GM12873 (cell line): ENCODE measurements around the gene LAMA3.

Source experiments
- TF ChIP-seq, protein P1 (sequence below): IDR thresholded peaks from 2 replicates; pipeline ENCODE4 v1.5.1; 2012; ENCODE audit warnings: low read depth, mild to moderate bottlenecking, moderate library complexity, low read length, control low read depth; ENCODE audit not compliant: insufficient read depth; ENCODE audit errors: missing control alignments

The LAMA3 gene

DNA sequence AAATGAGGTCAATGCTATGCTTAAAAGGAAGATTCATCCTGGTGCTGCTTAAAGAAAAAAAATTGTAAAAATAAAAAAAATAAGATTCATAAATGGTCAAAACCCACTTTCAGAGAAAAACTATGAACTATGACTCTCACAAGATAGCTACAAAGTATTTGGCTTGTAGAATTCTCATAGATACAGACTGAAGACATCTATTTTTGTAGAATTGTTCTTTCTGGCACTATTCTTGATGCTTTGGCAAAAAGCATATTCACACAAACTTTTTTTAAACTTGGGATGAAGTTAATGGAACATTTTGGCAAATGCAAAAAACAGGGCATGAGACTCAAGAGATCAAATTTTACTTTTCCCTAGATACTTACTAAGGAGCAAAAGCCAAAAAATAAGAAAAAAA lies 14.0 kb upstream of the LAMA3 start:
- TF ChIP-seq, protein P1, sequence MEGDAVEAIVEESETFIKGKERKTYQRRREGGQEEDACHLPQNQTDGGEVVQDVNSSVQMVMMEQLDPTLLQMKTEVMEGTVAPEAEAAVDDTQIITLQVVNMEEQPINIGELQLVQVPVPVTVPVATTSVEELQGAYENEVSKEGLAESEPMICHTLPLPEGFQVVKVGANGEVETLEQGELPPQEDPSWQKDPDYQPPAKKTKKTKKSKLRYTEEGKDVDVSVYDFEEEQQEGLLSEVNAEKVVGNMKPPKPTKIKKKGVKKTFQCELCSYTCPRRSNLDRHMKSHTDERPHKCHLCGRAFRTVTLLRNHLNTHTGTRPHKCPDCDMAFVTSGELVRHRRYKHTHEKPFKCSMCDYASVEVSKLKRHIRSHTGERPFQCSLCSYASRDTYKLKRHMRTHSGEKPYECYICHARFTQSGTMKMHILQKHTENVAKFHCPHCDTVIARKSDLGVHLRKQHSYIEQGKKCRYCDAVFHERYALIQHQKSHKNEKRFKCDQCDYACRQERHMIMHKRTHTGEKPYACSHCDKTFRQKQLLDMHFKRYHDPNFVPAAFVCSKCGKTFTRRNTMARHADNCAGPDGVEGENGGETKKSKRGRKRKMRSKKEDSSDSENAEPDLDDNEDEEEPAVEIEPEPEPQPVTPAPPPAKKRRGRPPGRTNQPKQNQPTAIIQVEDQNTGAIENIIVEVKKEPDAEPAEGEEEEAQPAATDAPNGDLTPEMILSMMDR, result no peak

DNA sequence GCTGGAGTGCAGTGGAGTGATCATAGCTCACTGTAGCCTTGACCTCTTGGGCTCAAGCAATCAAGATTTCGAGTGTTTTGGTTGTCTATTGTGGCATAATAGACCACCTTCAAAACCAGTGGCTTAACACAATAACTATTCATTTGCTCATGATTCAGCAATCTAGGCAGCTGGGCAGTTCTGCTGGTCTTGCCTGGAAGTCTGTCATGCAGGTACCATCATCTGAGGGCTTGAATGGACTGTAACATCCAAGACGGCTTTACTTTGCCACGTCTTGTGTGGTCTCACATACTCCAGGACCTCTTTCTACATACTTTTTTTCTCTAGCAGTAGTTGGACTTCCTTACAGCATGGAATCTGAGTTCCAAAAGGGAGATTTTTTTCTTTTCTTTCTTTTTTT lies 13.4 kb upstream of the LAMA3 start:
- TF ChIP-seq, protein P1, result no peak

DNA sequence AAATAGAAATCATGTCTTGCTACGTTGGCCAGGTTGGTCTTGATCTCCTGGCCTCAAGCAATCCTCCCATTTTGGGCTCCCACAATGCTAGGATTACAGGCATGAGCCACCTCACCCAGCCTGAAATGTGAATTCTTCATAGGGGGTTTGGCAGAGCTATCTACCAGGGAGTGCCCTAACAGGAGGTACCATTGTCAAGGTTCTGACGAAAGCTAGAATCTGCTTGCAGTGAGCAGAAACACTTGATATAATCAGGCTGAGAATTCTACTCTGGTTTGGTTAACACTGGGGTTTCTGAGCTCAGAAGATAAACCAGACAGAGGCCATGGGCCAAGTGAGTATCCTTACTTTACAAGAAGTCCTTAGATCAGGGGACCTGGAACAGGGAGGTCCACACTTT lies 7.2 kb upstream of the LAMA3 start:
- TF ChIP-seq, protein P1, result no peak

DNA sequence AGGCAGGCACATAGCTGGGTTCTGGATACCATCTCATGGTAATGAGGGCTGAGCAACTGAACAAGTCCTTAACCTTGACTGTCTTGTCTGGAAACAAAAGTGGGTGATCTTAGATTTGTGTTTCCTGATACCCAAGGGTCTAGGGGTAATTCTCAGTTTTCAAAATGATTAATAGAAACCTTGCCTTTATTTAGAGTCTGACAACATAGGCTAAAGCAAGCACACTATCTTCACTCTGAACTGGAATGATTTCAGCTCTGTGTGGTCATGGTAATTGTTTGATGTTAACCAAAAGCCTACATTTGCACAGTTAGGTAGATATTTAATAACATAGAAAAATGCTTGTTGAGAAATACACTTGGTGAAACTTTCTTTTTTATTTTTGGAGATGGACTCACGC lies 6.8 kb upstream of the LAMA3 start:
- TF ChIP-seq, protein P1, result no peak

DNA sequence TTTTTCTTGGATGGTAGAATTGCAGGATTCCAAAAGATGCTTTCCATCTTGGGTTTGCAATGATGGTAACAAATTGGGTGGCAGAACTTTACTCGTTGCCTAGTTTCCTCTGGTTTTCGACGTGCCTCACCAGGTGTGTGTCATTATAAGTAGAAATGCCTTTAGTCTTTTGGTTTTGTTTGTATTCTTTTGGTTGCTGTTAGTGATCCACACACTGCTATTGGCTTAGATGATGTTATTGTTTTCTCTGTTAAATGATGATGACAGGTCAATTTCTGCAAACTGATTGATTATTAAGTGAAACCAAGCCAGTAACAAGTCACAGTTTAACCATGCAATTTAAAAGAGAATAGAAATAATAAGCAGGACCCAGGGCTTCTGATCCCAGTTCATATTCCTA lies 6.1 kb upstream of the LAMA3 start:
- TF ChIP-seq, protein P1, result no peak

DNA sequence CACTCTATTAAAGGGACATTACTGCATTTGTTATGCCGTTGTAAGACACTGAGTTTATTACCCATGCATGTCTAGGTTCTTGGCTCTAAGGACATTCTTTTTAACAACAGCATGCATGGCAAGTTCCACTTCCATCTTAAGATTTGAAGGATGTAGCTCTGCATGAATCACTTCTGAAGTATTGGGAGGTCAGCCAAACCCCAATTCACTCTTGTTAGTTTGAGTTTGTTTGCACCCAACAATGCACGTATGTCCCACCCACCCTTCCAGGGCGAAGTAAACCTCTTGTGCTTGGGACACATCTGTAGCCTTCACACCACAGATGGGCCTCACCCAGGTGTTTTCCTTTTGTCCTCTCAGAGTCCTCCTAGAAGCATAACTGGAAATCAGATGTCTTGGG lies 5.6 kb upstream of the LAMA3 start:
- TF ChIP-seq, protein P1, result no peak

DNA sequence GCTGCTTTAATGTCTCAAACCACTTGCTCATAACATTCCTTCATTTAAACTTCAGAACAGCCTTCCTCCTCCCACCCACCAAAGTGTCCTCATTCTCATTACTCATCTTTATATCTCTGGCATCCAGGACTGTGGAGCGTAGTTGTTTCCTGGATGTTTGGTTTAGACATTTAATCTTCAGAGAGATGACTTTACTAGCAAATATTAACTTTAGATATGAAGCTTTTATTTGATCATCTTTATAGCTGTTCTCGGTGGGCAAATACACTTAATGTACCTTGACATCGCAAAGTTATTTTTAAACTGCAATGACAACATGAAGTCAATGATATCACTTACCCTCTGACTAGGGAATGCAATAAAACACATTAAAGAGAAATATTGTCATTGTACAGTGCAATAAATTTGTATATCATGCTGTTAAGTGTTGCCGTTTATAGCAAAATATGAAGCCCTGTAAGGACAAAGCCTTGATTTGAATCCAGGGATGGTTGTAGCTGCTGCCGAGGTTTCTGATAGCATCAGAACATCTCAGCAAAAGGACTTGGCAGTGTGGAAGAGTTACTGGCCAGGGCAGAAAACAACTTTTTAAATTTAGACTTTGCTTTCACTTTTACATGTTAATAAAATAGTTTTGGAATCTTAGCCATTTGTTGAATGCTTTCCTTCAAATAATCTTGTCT lies 4.6 kb upstream of the LAMA3 start:
- TF ChIP-seq, protein P1, result no peak
